ENCODE data around the gene HIF3A. TPM values are rescaled to one million over a fixed set of nuclear protein-coding genes. Genes with fewer than 3 reads are reported as not detected.
"Not testable (repeated sequence)": the region's sequence is repeated elsewhere in the genome, so short reads cannot be mapped to it uniquely, and the experiment has no call there.

Gene HIF3A
- total RNA-seq, 1 experiment from 2014 or later = not detected

- POLR2A ChIA-PET (ENCODE audit: unreplicated experiment) = interaction anchor here (0.6 kb wide), 1 partner anchor 1345 kb away, joined by 12 read pairs; no protein-coding TSS in a partner anchor
- intact Hi-C loops (cut with micrococcal nuclease; ENCODE audit: unreplicated experiment) = no loop called here
- BruUV-seq (replicated peaks) = no TSS peak
These were observed 42.1 kb upstream of the HIF3A start for GRCh38 chr19:46254776-46255175.

DNA sequence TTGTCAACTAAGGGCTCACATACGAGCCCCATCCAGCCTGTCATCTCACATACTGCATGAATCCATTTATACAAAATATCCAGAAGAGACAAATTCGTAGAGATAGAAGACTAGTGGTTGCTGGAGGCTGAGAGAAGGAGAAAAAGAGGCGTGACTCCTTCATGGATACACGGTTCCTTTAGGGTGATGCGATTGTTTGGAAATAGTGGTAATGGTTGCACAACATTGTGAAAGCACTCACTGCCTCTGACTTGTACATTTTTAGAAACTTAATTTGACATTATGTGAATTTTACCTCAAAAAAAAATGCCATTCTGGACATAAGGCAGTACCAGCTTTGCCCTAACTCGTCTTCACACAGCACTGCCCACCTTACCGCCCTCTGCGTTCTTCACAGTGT lies 40.0 kb upstream of the HIF3A start:
- CTCF ChIA-PET = interaction anchor here (0.5 kb wide), 1 partner anchor 204 kb away, joined by 3 read pairs; no protein-coding TSS in a partner anchor
- intact Hi-C loops (cut with micrococcal nuclease; ENCODE audit: unreplicated experiment) = no loop called here

More at GRCh38 chr19:46254776-46255175, 42.1 kb upstream of the HIF3A start:
- H3F3A ChIP-seq (ENCODE audit: insufficient read depth, low read depth) = peaks cover 68% of the 10 kb centered on the region
- H3K4me3 ChIP-seq = no peak overlapping the region
- peaks cover 86% of the 10 kb centered on the region for H3K4me1 ChIP-seq (replicated peaks; ENCODE audit: insufficient read depth)
- peak overlapping the region; percentile 69 for H3K27ac ChIP-seq
- H3K79me2 ChIP-seq (ENCODE audit: low read depth) = no peaks in the 10 kb centered on the region
- H4K20me1 ChIP-seq (ENCODE audit: insufficient read depth) = no peaks in the 10 kb centered on the region
- peaks cover 9% of the 10 kb centered on the region; the same call in 1 of the 2 replicates for H3K9me3 ChIP-seq (ENCODE audit: insufficient read depth, low read depth)
- no peaks in the 10 kb centered on the region for H3K27me3 ChIP-seq (ENCODE audit: insufficient read depth, low read depth)
- DNase-seq = peak in 1 of 2 experiments; percentile 93
- H2AFZ ChIP-seq = no peak overlapping the region
- no peak for TF ChIP-seq EZH2 (IDR thresholded peaks at IDR 0.05; ENCODE audit: low read depth)
- TF ChIP-seq, protein P1, sequence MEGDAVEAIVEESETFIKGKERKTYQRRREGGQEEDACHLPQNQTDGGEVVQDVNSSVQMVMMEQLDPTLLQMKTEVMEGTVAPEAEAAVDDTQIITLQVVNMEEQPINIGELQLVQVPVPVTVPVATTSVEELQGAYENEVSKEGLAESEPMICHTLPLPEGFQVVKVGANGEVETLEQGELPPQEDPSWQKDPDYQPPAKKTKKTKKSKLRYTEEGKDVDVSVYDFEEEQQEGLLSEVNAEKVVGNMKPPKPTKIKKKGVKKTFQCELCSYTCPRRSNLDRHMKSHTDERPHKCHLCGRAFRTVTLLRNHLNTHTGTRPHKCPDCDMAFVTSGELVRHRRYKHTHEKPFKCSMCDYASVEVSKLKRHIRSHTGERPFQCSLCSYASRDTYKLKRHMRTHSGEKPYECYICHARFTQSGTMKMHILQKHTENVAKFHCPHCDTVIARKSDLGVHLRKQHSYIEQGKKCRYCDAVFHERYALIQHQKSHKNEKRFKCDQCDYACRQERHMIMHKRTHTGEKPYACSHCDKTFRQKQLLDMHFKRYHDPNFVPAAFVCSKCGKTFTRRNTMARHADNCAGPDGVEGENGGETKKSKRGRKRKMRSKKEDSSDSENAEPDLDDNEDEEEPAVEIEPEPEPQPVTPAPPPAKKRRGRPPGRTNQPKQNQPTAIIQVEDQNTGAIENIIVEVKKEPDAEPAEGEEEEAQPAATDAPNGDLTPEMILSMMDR (conservative IDR thresholded peaks at IDR 0.05) = no peak
- H3K4me2 ChIP-seq = peak overlapping the region; percentile 37
- CTCF ChIA-PET = interaction anchor here (0.5 to 0.7 kb wide), 3 partner anchors 17 to 368 kb away, joined by 3 to 12 read pairs (median 6); no protein-coding TSS in a partner anchor
- no peaks in the 10 kb centered on the region for H3K9me2 ChIP-seq (ENCODE audit: insufficient read depth)
- no peaks in the 10 kb centered on the region for H3K36me3 ChIP-seq (ENCODE audit: low read depth)

DNA sequence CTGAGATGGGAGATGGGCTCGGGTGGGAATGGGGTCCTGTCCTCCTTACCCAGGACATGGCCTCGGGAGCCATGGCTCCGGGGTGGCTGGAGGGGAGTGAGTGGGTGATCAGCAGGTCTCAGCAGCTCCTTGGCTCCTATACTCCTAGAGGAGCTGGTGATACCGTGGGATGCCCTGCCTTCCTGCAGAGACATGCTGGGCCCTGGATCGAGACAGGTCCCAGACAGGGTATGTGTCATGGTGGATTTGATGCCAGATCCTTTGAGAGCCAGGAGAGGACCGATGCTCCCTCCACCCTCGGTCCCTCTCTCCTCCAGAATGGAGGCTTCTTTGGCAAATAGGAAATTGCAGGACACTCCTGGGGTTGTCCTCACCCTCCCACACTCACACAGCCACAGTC lies 35.3 kb upstream of the HIF3A start:
- Histone ChIP-seq H3K4me1 (replicated peaks; ENCODE audit: insufficient read depth) (peaks cover 72% of the 10 kb centered on the region), H3F3A (ENCODE audit: insufficient read depth, low read depth) (peaks cover 48% of the 10 kb centered on the region)
- H3K9me2 ChIP-seq (ENCODE audit: insufficient read depth); H3K27ac ChIP-seq; H4K20me1 ChIP-seq (ENCODE audit: insufficient read depth); BruUV-seq (replicated peaks); H2AFZ ChIP-seq; H3K4me2 ChIP-seq; H3K9me3 ChIP-seq (ENCODE audit: insufficient read depth, low read depth); H3K36me3 ChIP-seq (ENCODE audit: low read depth); DNase-seq; H3K4me3 ChIP-seq; POLR2A ChIA-PET (ENCODE audit: unreplicated experiment); H3K27me3 ChIP-seq (ENCODE audit: insufficient read depth, low read depth); H3K79me2 ChIP-seq (ENCODE audit: low read depth): not testable (repeated sequence)
- intact Hi-C loops (cut with micrococcal nuclease; ENCODE audit: unreplicated experiment) = loop anchor here (10.0 kb wide), 1 partner anchor 397 kb away; the partner anchor contains the start of genes FOXA3 and SYMPK
- CTCF ChIA-PET = interaction anchor here (0.6 kb wide), 1 partner anchor 171 kb away, joined by 15 read pairs; no protein-coding TSS in a partner anchor

More for the DNA sequence above, 40.0 kb upstream of the HIF3A start:
- Histone ChIP-seq H3K9me3 (ENCODE audit: insufficient read depth, low read depth) (peaks cover 9% of the 10 kb centered on the region; the same call in 1 of the 2 replicates), H3K79me2 (ENCODE audit: low read depth) (no peaks in the 10 kb centered on the region), H2AFZ (no peak overlapping the region), H3K27me3 (ENCODE audit: insufficient read depth, low read depth) (no peaks in the 10 kb centered on the region), H3K27ac (peak overlapping the region; percentile 49), H3K4me1 (replicated peaks; ENCODE audit: insufficient read depth) (peaks cover 75% of the 10 kb centered on the region), H3K9me2 (ENCODE audit: insufficient read depth) (no peaks in the 10 kb centered on the region), H4K20me1 (ENCODE audit: insufficient read depth) (no peaks in the 10 kb centered on the region), H3K4me2 (peak overlapping the region; percentile 37; the same call in 1 of the 2 replicates), H3F3A (ENCODE audit: insufficient read depth, low read depth) (peaks cover 62% of the 10 kb centered on the region), H3K4me3 (no peak overlapping the region), H3K36me3 (ENCODE audit: low read depth) (no peaks in the 10 kb centered on the region)
- peak in 1 of 2 experiments; percentile 50 for DNase-seq
- POLR2A ChIA-PET (ENCODE audit: unreplicated experiment) = interaction anchor here (0.6 kb wide), 1 partner anchor 35 kb away, joined by 13 read pairs; no protein-coding TSS in a partner anchor
- TF ChIP-seq, protein P1 (conservative IDR thresholded peaks at IDR 0.05) = no peak
- BruUV-seq (replicated peaks) = no TSS peak

DNA sequence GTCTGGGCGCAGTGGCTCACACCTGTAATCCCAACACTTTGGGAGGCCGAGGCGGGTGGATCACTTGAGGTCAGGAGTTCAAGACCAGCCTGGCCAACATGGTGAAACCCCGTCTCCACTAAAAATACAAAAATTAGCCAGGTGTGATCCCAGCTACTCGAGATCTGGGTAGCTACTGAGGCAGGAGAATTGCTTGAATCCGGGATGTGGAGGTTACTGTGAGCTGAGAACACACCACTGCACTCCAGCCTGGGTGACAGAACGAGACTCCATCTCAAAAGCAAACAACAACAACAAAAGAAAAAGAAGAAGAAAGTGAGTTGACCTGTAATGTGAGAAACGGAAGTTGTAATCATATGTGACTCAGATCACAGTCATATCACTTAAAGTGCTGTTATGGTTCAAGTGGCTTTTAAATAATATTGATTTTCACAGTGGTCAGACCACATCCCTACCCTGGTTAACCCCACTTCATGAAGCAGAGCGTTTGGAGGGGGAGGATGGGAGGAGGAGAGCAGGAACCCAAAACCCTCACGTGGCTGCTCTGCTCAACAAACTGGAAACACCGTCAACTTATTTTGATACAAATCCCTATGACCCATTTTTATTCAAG lies 34.1 kb upstream of the HIF3A start:
- Histone ChIP-seq H3K27ac (peak overlapping the region; percentile 75), H3F3A (ENCODE audit: insufficient read depth, low read depth) (peaks cover 42% of the 10 kb centered on the region), H3K4me1 (replicated peaks; ENCODE audit: insufficient read depth) (peaks cover 59% of the 10 kb centered on the region), H3K4me2 (peak overlapping the region; percentile 40)
- POLR2A ChIA-PET (ENCODE audit: unreplicated experiment) = interaction anchor here (0.6 to 0.7 kb wide), 3 partner anchors 32 to 52 kb away, joined by 3 to 4 read pairs (median 4); partner anchors contain the start of gene IGFL1
- H3K36me3 ChIP-seq (ENCODE audit: low read depth); CTCF ChIA-PET; H3K4me3 ChIP-seq; H3K9me2 ChIP-seq (ENCODE audit: insufficient read depth); H3K27me3 ChIP-seq (ENCODE audit: insufficient read depth, low read depth); BruUV-seq (replicated peaks); H4K20me1 ChIP-seq (ENCODE audit: insufficient read depth); H3K9me3 ChIP-seq (ENCODE audit: insufficient read depth, low read depth); H3K79me2 ChIP-seq (ENCODE audit: low read depth); H2AFZ ChIP-seq: not testable (repeated sequence)
- intact Hi-C loops (cut with micrococcal nuclease; ENCODE audit: unreplicated experiment) = loop anchor here (1.0 to 10.0 kb wide), 5 partner anchors 30 to 398 kb away; partner anchors contain the start of genes FOXA3 and SYMPK
- peak; percentile 61 to 98 for DNase-seq

- not testable (repeated sequence) for H4K20me1 ChIP-seq (ENCODE audit: insufficient read depth); H3K9me2 ChIP-seq (ENCODE audit: insufficient read depth); H3K27ac ChIP-seq; DNase-seq; H3K79me2 ChIP-seq (ENCODE audit: low read depth); H2AFZ ChIP-seq; H3K9me3 ChIP-seq (ENCODE audit: insufficient read depth, low read depth); H3K27me3 ChIP-seq (ENCODE audit: insufficient read depth, low read depth); H3K36me3 ChIP-seq (ENCODE audit: low read depth); H3K4me3 ChIP-seq; BruUV-seq (replicated peaks)
- Histone ChIP-seq H3K4me1 (replicated peaks; ENCODE audit: insufficient read depth) (peaks cover 41% of the 10 kb centered on the region), H3K4me2 (peak overlapping the region; percentile 37; the same call in 1 of the 2 replicates), H3F3A (ENCODE audit: insufficient read depth, low read depth) (peaks cover 23% of the 10 kb centered on the region)
- POLR2A ChIA-PET (ENCODE audit: unreplicated experiment) = interaction anchor here (0.5 kb wide), 1 partner anchor 102 kb away, joined by 3 read pairs; no protein-coding TSS in a partner anchor
- CTCF ChIA-PET = interaction anchor here (0.6 to 3.9 kb wide), 11 partner anchors 17 to 448 kb away, joined by 3 to 28 read pairs (median 4); no protein-coding TSS in a partner anchor
- intact Hi-C loops (cut with micrococcal nuclease; ENCODE audit: unreplicated experiment) = loop anchor here (1.0 to 10.0 kb wide), 5 partner anchors 72 to 400 kb away; partner anchors contain the start of genes FOXA3 and SYMPK
These were observed 32.0 kb upstream of the HIF3A start for GRCh38 chr19:46264801-46265200.

Measured in PC-9 (cell line).